ENCODE measurements around the gene NTNG1. TPM values are rescaled to one million over a fixed set of nuclear protein-coding genes. Genes with fewer than 3 reads are reported as not detected.

NTNG1 gene
- total RNA-seq, 1 donor from 2014 or later = not detected

DNA sequence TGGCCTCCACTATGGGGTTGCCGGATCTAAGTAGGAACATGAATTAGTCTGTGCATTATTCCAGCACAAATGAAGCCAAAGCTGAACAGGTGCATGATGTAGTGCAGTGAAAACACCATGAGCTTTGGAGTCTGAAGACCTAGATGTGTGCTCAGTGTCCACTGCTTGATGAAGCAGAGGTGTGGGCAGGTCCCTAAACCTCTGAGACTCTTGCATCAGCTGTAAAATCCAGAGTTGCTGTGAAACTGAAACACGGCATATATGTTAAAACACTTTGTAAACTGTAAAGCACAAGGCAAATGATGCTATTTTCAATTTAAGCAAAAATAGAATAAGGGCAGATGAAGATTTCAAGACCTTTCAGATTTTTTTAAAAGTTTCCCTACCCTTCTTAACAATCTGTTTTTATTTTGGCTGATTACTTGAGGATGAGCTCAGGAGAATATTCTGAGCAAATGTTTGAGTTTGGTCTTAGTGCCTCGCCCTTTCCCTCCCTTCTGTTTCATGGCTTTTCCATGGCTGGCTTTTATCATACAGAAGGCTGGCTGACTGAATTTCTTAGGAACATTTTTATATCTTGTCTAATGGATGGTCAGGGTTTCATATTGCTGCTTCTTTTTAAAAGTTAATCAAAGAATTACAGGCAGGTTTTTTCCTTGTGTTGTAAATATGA lies 221.8 kb downstream of the NTNG1 start:
- no peak for DNase-seq (ENCODE audit: low spot score)
- intact Hi-C loops (cut with DNase I) = no loop called here

DNA sequence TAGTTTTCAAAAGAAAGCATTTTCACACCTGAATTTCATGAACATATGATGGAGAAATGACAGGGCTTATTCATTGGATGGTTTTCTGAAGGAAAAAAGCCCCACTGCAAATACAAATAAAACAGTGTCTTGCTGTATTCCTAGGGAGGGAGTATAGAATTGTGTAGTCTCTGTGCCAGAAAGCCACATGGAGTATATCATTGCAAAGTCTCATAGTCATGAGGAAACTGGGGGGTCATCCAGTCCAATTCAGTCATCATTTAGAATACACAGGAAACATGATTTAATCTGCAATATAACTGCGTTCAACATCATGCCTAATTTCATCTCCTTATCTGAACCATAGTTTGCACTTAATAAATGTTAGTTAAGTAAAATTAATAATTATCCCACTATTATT lies 222.3 kb downstream of the NTNG1 start:
- no peak for DNase-seq (ENCODE audit: low spot score)
- intact Hi-C loops (cut with DNase I) = no loop called here

DNA sequence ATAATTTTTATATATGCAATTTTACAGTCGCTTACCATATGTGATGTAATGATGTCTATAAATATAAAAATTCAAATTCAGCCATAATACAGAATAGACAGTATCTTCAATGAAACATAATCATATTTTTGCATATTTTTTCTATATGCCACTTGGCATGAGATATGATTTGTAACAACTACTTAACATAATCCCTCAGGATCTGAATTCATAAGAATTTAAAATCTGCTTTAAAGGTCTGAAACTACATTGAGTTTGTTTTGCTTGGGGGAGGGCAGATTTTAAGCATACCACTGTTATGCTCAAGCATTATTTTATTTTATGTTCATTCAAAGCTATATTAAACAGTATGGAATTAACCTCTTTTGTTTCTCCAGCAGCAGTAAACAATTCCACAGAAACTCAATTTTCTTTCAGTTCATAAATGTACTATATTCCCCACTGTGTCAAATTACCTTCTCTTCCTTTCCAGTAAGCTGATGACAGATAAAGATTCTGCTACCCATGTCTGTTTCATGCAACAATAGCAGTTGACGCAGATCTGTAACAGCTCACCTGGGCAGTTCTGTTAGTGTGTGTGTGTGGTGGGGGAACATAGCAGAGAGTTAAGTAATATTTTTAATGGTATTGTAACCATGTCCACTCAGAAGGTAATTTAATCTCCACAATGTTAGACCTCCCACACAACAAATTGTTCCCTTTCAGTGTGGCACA lies 224.8 kb downstream of the NTNG1 start:
- DNase-seq (ENCODE audit: low spot score) = no peak
- intact Hi-C loops (cut with DNase I) = no loop called here

DNA sequence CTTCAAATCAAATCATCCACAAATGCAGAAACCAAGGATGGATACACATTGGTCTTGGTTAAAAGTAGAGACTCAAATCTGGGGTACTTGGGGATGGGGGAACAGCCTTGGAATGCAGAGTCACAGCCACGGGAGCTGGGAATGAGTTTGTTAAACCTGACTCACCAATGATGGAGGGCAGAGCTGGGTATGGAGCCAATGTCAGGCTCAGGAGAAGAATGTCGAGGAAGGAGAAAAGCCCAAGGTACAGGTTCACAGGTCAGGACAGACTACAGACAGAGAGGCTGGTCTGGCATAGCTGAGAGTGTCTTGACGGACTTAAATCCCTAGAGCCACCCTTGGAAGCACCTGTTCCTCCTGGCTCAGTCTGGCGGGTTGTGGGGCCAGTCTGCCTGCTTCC lies 237.6 kb downstream of the NTNG1 start:
- no peak for DNase-seq (ENCODE audit: low spot score)
- intact Hi-C loops (cut with DNase I) = no loop called here

DNA sequence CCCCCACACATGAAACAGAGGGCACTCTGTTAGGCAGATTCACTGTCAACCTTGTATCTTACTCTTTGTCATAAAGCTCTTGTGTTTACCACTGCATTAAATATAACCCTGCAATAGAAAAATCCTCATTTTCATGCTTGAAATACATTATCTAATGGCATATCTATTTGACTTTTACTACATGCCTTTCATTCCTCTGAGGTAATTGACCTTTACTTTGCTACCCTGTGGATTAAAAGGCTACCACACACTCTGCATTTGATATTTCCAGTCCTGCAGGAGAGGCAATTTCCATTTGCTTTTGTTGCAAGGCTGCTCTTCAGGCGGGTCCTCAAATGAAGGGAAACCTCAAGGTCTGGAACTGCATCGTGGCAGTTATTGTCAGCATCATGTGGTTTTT lies 238.0 kb downstream of the NTNG1 start:
- intact Hi-C loops (cut with DNase I) = no loop called here
- no peak for DNase-seq (ENCODE audit: low spot score)

DNA sequence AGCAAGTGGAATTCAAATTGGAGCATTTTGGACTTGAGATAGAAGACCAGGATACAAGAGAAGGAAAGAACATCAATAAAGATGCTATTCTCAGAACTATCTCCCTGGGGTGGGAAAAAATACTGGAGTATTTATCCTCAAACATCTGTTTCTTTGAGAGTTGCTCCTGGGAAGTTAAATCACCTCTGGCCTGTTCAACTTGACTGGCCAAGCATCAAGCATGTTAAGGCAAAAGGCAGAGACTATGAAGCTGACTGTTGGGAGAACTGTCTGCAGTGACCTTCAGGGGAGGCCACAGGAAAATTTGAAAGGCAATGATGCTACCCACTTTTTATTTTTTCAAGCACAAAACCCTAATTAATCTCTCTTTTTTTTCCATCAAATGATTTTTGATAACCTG lies 239.0 kb downstream of the NTNG1 start:
- no peak for DNase-seq (ENCODE audit: low spot score)
- intact Hi-C loops (cut with DNase I) = no loop called here

DNA sequence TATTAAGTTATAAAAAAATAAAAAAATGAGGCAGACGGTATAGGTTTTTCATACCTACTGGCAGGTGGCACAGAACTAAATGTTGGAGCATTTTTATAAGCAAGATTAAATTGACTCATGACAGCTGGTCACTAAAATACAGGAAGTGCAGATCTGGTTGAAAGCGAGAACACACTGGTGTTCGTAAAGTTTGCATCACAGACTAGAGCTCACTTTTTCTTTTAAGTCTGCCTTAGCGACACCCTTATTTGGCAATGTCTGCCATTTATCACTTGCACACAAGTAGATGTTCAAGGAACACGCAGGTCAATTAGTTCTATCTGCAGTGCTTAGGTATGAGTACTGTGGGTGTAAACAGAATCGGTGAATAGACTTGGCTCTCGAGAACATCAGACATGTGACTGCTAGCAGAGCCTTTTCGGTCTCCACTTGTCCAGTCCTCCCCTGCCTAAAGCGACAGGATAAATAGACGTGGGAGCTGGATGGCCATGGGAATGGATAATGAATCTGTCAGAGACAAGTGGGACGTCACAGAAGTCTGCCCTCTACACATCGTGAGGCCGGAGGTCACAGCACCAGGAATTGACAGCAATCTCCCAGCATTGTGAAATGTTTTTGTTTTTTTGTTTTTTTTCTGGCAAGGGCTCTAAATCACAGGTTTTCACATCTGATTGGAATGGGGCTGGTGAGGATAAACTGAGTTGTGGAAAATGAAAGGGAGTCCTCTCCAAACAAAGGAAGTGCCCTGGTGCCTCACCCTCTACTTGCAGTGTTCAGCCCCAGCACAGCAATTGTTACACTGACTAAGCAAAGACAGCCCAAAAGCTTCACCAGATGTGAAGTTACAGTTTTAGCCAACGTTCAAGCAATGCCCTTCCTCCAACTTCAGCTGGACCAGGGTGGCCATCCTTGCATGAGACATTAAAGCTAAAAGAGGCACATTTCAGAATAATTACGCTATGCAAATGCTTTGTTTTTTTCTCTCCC lies 248.9 kb downstream of the NTNG1 start:
- no peak for DNase-seq (ENCODE audit: low spot score)
- intact Hi-C loops (cut with DNase I) = no loop called here

DNA sequence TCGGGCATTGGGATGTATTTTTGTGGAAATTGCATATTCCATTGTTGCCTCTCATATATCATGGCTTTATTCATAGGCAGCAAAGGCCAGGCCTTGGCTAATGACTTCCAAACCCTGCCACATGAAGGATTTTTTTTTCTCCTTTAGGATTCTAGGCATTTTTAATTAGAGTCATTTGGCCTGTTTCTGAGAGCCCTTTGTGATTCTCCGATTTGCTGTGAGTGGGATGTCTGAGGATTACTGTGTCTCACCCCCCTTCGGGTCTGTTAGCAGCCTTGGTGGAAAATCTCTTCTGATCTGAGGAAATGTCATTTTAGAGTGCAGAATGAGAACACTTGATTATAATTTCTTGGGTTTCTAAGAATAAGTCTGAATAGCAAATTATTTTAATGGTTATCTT lies 253.5 kb downstream of the NTNG1 start:
- no peak for DNase-seq (ENCODE audit: low spot score)
- intact Hi-C loops (cut with DNase I) = no loop called here

DNA sequence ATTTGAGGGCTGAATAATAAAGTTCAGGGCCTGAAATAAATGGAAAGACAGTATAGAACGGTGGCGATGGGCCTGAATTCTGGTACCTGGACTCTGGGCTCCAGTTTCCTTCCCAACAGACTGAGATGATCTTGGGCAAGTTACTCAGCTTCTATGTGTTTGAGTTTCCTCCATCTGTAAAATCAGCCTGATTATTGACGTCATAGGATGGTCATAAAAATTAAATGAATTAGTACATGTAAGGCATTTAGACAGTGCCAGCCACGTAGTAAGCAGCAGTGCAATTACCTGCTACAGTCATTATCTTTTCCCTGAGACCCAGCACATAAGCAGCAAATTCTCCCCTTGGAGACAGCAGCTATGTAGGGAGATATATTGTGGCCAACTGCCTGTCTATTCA lies 260.9 kb downstream of the NTNG1 start:
- no peak for DNase-seq (ENCODE audit: low spot score)
- intact Hi-C loops (cut with DNase I) = no loop called here

DNA sequence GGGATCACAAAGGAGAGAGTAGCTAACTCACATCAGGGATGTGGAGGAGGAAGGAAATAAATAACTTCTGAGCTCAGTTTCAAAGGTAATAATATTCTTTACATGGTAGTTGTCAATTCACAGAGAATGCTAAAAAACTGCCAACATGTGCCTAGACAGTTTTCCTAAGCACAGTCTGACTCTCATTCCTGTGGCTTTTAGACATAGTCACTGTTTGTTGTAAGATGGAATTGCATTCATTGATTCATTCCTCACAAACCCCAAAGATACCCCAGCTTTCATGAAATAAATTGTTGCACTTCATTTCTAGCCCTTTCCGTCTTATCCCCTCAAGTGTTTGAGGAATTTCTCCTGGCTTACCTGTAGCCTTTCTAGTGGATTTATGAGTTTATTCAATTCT lies 263.9 kb downstream of the NTNG1 start:
- no peak for DNase-seq (ENCODE audit: low spot score)
- intact Hi-C loops (cut with DNase I) = no loop called here

DNA sequence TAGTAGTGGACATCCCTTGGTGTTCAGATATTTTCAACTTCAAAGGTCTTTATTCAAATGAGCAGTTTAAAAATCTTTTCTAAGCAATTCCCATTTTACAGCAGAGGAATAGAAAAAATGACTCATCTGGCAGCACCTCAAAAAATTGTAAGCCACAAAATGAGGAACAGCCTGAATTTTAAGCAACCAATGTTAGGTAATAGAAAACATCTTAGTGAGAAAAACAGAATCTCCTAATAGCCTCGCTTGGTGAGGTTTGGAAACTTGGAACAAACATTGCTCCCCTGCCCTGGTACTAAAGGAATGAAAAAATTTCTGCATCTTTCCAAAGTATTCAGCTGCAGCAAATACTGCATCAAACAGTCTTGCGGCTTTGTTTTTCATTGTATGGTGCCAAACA lies 264.4 kb downstream of the NTNG1 start:
- intact Hi-C loops (cut with DNase I) = no loop called here
- no peak for DNase-seq (ENCODE audit: low spot score)

DNA sequence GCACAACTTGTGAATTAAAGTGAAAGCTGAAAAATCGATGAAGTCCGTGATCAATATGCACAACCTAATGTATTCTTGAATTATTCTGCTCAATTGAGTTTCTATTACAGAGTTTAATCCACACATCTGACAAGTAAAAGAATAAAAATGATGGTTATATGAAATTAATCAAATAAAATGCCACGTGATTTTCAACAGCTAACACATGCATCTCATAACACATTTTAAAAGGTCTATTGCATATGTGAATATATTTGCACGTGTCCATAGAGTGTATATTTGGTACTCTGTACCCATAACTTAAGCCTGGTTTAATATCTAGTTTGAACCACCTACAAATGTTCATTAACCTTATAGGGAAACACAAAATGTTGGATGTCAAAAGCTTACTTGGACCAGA lies 266.2 kb downstream of the NTNG1 start:
- intact Hi-C loops (cut with DNase I) = no loop called here
- DNase-seq (ENCODE audit: low spot score) = no peak

DNA sequence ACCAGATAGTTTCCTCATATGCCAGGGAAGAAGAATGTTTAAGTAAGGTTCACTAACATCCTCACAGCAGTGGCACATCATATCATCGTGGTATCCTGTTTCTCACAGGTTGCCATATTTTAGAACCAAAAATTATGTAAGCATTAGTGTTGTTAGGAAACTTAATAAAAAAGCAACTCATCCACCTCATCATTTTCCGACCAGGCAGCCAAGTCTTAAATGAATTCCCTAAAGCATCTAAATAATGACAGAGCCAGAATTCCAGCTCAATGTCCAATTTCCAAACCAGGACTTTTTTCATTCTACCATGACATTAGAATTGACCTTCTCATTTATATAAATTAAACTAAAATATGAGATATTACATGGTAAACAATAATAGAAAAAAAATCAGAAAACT lies 272.7 kb downstream of the NTNG1 start:
- intact Hi-C loops (cut with DNase I) = no loop called here
- no peak for DNase-seq (ENCODE audit: low spot score)

DNA sequence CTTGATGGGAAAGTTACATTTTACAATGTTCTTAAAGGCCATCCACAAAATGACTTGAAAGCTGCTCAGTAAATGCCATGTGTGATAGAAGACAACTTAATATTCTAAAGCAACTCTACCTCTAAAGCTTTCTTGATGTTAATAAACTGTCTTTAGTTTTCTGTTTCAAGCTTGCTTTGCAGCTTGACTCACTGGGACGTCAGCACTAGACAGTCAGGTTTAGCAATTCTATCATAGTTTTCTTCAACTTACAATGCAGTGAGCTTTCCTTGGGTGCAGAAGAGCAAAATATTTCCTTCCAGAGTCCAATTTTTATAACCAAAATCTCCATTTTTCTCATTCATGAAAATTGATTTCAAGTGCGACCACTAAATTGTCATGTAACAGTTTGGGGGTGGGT lies 273.1 kb downstream of the NTNG1 start:
- intact Hi-C loops (cut with DNase I) = no loop called here
- no peak for DNase-seq (ENCODE audit: low spot score)

DNA sequence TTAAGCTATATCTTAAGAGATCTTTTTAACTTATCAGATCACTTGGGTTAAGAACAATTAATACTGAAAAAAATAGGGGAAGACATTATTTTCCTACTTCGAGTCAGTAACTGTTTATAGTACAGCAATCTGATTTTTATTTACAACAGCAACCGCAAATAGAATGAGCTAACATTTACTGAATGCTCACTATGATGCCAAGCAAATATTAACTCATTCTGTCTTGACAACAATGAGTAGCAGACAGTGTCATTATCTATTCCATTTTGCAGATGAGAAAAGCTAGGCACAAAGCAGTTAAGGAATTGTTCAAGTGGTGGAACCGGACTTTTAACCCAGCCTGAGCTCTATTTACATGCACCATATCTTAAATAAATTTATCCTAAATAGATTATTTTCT lies 273.7 kb downstream of the NTNG1 start:
- intact Hi-C loops (cut with DNase I) = no loop called here
- DNase-seq (ENCODE audit: low spot score) = no peak

DNA sequence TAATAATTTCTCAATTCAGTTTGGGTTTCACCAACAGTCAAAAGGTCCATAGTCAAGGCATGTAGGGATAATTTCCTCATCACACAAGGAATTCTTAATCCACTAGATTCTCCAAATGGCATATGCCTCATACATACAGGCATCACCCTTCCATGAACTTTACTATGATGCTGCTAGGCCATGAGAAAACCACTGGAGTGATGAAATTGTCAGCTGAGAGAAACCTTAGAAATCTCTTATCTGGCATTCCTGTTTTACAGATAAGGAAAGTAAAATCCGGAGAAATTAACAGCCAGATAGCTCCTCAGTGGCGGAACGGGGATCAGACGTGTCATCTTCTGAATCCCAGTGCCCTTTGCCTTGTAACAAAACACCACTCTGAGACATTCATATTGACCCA lies 274.4 kb downstream of the NTNG1 start:
- intact Hi-C loops (cut with DNase I) = no loop called here
- DNase-seq (ENCODE audit: low spot score) = no peak

DNA sequence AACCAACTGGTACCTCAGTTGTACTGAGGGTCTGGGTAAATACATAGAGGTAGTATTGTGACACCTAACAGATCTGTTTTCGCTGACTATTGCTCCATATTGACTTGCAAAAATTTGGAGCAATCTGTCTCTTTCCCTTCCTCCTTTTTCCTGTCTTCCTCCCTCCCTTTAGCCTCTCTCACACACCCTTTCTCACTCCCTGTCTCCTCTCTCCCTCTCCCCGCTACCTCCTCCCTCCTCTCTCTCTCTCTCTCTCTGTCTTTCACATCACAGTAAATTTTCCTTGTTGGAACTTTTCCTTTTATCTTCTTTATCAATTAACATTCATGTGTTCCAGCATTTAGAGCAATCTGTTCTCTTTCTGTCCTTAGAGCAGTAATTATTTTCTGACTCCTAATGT lies 278.2 kb downstream of the NTNG1 start:
- intact Hi-C loops (cut with DNase I) = no loop called here
- DNase-seq (ENCODE audit: low spot score) = no peak

DNA sequence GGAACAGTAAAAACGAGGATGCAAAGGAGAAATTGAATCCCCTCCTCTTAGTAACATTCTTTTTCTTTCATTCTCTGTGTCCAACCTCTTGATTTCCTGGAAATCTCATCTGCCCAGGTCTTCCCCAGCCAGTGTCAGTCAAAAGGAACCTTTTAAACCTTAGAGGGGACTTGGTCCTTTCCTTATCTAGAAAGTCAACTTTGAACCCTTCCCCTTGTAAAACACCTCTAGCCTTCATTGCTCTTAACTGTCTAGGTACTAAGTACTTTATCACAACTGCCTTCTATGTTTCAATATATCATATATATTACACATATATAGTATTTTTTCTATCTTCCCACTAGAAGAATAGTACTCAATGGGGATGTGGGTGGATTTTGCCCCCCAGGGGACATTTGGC lies 282.1 kb downstream of the NTNG1 start:
- DNase-seq (ENCODE audit: low spot score) = no peak
- intact Hi-C loops (cut with DNase I) = no loop called here

DNA sequence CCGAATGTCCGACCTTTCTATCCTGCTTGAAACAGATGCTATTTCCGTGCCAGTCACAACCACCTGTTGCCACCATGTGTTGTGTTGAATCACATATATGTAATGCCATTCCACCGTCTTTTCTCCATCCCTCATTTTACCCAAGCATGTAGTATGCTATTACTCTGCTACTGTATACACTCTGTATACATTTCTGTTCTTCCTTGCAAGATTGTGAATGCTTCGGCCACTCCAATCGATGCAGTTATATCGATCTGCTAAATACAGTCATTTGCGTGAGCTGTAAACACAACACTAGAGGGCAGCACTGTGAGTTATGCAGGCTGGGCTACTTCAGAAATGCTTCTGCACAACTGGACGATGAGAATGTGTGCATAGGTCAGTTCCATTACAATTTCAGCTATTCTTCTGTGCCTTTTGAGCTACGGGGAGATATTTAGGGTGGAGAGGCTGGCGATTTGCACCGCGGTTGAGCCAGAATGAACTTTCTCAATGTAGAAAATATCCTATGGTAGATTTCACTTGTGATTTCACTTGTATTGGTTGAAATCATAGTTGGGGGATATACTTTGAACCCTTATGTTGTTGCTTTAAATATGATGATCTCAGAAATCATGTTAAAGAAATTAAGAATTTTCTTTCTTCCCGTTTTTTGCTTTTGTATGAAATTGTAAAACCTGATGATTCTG lies 289.8 kb downstream of the NTNG1 start:
- no peak for DNase-seq (ENCODE audit: low spot score)
- intact Hi-C loops (cut with DNase I) = loop anchor here (5.0 kb wide), 1 partner anchor 312 kb away; no protein-coding TSS in a partner anchor

DNA sequence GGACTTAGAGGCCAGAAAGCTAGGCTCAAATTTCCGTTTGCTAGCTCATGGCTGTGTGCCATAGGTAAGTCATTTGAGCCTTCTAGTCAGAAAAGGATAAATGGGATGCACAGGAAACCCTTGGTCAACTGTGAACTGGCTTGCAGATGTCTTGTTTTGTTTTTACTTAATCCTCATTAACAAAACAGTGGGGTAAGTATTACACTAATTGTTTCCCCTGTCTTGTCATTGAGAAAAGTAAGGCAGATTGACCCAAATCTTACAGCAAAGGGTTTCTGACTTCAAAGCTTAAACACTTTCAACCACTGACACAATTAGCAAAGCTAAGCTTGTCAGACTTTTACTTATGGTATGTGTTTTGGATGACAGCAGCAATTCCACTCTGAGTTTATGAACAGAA lies 291.3 kb downstream of the NTNG1 start:
- intact Hi-C loops (cut with DNase I) = loop anchor here (5.0 kb wide), 1 partner anchor 310 kb away; no protein-coding TSS in a partner anchor
- no peak for DNase-seq (ENCODE audit: low spot score)

Data from cardiac septum (tissue), 1 donor.